HepG2 (cell line): ENCODE measurements around the gene DGAT2. TPM values are rescaled to one million over a fixed set of nuclear protein-coding genes. Genes with fewer than 3 reads are reported as not detected.

Source experiments
- CHCHD3 ChIP-seq: sonication (generic); formaldehyde crosslinking; IDR thresholded peaks from 2 replicates; pipeline ENCODE4 v1.8.0; 2022; ENCODE audit warnings: mild to moderate bottlenecking, missing genetic modification reagents, moderate library complexity
- ESRRA ChIP-seq: sonication (generic); formaldehyde crosslinking; IDR thresholded peaks from 2 replicates; pipeline ENCODE4 v1.5.1; 2020; ENCODE audit warnings: mild to moderate bottlenecking, low read depth, missing genetic modification reagents
- GFI1 ChIP-seq: sonication (generic); formaldehyde crosslinking; IDR thresholded peaks from 2 replicates; pipeline ENCODE4 v1.5.0; 2020; ENCODE audit warnings: missing genetic modification reagents, mild to moderate bottlenecking, borderline replicate concordance
- MBD4 ChIP-seq: IDR thresholded peaks from 2 replicates; pipeline ENCODE4 v1.6.1; 2012; ENCODE audit warnings: low read length, inconsistent platforms, borderline replicate concordance
- MXD1 ChIP-seq: sonication (generic); formaldehyde crosslinking; IDR thresholded peaks from 2 replicates; pipeline ENCODE4 v1.4.0; 2020; ENCODE audit warnings: mild to moderate bottlenecking, missing genetic modification reagents
- SCMH1 ChIP-seq: sonication (generic); formaldehyde crosslinking; IDR thresholded peaks from 2 replicates; pipeline ENCODE4 v1.9.0; 2021; ENCODE audit warnings: missing genetic modification reagents, mild to moderate bottlenecking, borderline replicate concordance
- SP5 ChIP-seq: IDR thresholded peaks from 2 replicates; pipeline ENCODE4 v1.6.1; 2016; ENCODE audit warnings: low read depth, borderline replicate concordance
- TAF15 ChIP-seq: fragments of 200-400 bp; formaldehyde crosslinking; IDR thresholded peaks from one replicate; pipeline ENCODE4 v1.6.1; 2018; ENCODE audit warnings: mild to moderate bottlenecking, low read depth, low read length; ENCODE audit not compliant: poor library complexity, severe bottlenecking
- TRIM24 ChIP-seq: sonication (generic); formaldehyde crosslinking; IDR thresholded peaks from 2 replicates; pipeline ENCODE4 v1.8.0; 2022; ENCODE audit warnings: mild to moderate bottlenecking, missing genetic modification reagents
- ZNF10 ChIP-seq: sonication (generic); formaldehyde crosslinking; IDR thresholded peaks from 2 replicates; pipeline ENCODE4 v1.4.0; 2020; ENCODE audit warnings: mild to moderate bottlenecking, low read depth, missing genetic modification reagents, borderline replicate concordance
- ZNF143 ChIP-seq: sonication (generic); formaldehyde crosslinking; IDR thresholded peaks from 2 replicates; pipeline ENCODE4 v1.4.0; 2020; ENCODE audit warnings: missing genetic modification reagents
- ZNF235 ChIP-seq: sonication (generic); formaldehyde crosslinking; IDR thresholded peaks from 2 replicates; pipeline ENCODE4 v1.8.1; 2023; ENCODE audit warnings: mild to moderate bottlenecking, missing genetic modification reagents, borderline replicate concordance
- ZNF552 ChIP-seq: sonication (generic); formaldehyde crosslinking; IDR thresholded peaks from 2 replicates; pipeline ENCODE4 v1.9.0; 2022; ENCODE audit warnings: missing genetic modification reagents, mild to moderate bottlenecking, borderline replicate concordance
- ZNF556 ChIP-seq: sonication (generic); formaldehyde crosslinking; IDR thresholded peaks from 2 replicates; pipeline ENCODE4 v1.4.0; 2020; ENCODE audit warnings: mild to moderate bottlenecking, missing genetic modification reagents, borderline replicate concordance
- ZNF607 ChIP-seq: sonication (generic); formaldehyde crosslinking; IDR thresholded peaks from 2 replicates; pipeline ENCODE4 v1.5.1; 2020; ENCODE audit warnings: missing genetic modification reagents, mild to moderate bottlenecking, borderline replicate concordance
- ZNF629 ChIP-seq: sonication (generic); formaldehyde crosslinking; conservative IDR thresholded peaks from 2 replicates; pipeline ENCODE4 v1.5.0; 2020; ENCODE audit warnings: missing genetic modification reagents
- ZNF839 ChIP-seq: sonication (generic); formaldehyde crosslinking; IDR thresholded peaks from 2 replicates; pipeline ENCODE4 v1.4.0; 2020; ENCODE audit warnings: missing genetic modification reagents, mild to moderate bottlenecking, borderline replicate concordance
- ZNF850 ChIP-seq: sonication (generic); formaldehyde crosslinking; conservative IDR thresholded peaks from 2 replicates; pipeline ENCODE4 v1.9.0; 2021; ENCODE audit warnings: mild to moderate bottlenecking, missing genetic modification reagents
- polyA plus RNA-seq, 8 experiments: library from polyadenylated mRNA; depleted of rRNA in 3 of 8; stranded (reverse) in 7 of 8; unstranded in 1 of 8; fragments of >200 nt; fragmentation: Illumina TruSeq in 4 of 8; extraction: Trizol in 4 of 8; gene quantifications; 2 replicates each; pipeline versions ENCODE4 v1.2.1 to v1.2.3, GENCODE V29; 2011 to 2016; ENCODE audit warnings: low read depth in 4 of 8, missing spikeins in 1 of 8, mixed read lengths in 1 of 8; ENCODE audit not compliant: insufficient read depth in 1 of 8
- total RNA-seq, 5 experiments: library from RNA; depleted of rRNA; stranded (reverse); fragments of >200 nt; fragmentation: Illumina TruSeq; extraction: Trizol; gene quantifications; 2 replicates each; pipeline ENCODE4 v1.2.3, GENCODE V29; 2016; ENCODE audit warnings: low read depth in 1 of 5
- TF ChIP-seq, protein P1 (sequence below): sonication (generic); formaldehyde crosslinking; IDR thresholded peaks from 2 replicates; pipeline ENCODE4 v1.5.0; 2020; ENCODE audit warnings: mild to moderate bottlenecking, missing genetic modification reagents
- TF ChIP-seq, protein P2 (sequence below): sonication (generic); formaldehyde crosslinking; IDR thresholded peaks from 2 replicates; pipeline ENCODE4 v1.4.0; 2020; ENCODE audit warnings: low read depth, mild to moderate bottlenecking, missing genetic modification reagents
- TF ChIP-seq, protein P3 (sequence below): sonication (generic); formaldehyde crosslinking; IDR thresholded peaks from 2 replicates; pipeline ENCODE4 v1.5.0; 2020; ENCODE audit warnings: missing genetic modification reagents
- TF ChIP-seq, protein P4 (sequence below): sonication (generic); formaldehyde crosslinking; IDR thresholded peaks from 2 replicates; pipeline ENCODE4 v1.4.0; 2020; ENCODE audit warnings: missing genetic modification reagents

Gene DGAT2
- total and polyA plus RNA-seq, 2 of the 13 experiments (the other 11 are each of a cell fraction or from before 2014, with no cell fraction given), result 39.0 to 65.6 TPM

- TF ChIP-seq TAF15 (no peak), ZNF629 (CRISPR knock-in tag) (no peak), ZNF850 (no peak), SCMH1 (CRISPR knock-in tag) (no peak), ZNF10 (CRISPR knock-in tag) (no peak), CHCHD3 (CRISPR knock-in tag) (no peak), ZNF607 (CRISPR knock-in tag) (no peak), ESRRA (no peak), TRIM24 (CRISPR knock-in tag) (no peak), ZNF143 (CRISPR knock-in tag) (no peak), ZNF839 (no peak), ZNF235 (CRISPR knock-in tag) (no peak), ZNF552 (CRISPR knock-in tag) (no peak), SP5 (CRISPR knock-in tag) (peak; percentile 78; the same call in 1 of the 2 replicates), MBD4 (no peak), MXD1 (CRISPR knock-in tag) (no peak), ZNF556 (CRISPR knock-in tag) (no peak), GFI1 (no peak)
- TF ChIP-seq, protein P1, sequence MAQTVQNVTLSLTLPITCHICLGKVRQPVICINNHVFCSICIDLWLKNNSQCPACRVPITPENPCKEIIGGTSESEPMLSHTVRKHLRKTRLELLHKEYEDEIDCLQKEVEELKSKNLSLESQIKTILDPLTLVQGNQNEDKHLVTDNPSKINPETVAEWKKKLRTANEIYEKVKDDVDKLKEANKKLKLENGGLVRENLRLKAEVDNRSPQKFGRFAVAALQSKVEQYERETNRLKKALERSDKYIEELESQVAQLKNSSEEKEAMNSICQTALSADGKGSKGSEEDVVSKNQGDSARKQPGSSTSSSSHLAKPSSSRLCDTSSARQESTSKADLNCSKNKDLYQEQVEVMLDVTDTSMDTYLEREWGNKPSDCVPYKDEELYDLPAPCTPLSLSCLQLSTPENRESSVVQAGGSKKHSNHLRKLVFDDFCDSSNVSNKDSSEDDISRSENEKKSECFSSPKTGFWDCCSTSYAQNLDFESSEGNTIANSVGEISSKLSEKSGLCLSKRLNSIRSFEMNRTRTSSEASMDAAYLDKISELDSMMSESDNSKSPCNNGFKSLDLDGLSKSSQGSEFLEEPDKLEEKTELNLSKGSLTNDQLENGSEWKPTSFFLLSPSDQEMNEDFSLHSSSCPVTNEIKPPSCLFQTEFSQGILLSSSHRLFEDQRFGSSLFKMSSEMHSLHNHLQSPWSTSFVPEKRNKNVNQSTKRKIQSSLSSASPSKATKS (CRISPR knock-in tag), result no peak
- TF ChIP-seq, protein P2, sequence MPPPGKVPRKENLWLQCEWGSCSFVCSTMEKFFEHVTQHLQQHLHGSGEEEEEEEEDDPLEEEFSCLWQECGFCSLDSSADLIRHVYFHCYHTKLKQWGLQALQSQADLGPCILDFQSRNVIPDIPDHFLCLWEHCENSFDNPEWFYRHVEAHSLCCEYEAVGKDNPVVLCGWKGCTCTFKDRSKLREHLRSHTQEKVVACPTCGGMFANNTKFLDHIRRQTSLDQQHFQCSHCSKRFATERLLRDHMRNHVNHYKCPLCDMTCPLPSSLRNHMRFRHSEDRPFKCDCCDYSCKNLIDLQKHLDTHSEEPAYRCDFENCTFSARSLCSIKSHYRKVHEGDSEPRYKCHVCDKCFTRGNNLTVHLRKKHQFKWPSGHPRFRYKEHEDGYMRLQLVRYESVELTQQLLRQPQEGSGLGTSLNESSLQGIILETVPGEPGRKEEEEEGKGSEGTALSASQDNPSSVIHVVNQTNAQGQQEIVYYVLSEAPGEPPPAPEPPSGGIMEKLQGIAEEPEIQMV, result no peak
- TF ChIP-seq, protein P3, sequence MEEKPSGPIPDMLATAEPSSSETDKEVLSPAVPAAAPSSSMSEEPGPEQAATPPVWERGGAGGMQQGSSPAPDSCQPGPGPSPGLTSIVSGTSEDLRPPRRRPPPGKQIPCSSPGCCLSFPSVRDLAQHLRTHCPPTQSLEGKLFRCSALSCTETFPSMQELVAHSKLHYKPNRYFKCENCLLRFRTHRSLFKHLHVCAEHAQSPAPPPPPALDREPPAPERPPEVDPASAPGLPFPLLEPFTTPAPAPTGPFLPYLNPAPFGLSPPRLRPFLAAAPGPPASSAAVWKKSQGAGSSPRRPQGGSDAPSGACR, result no peak
- TF ChIP-seq, protein P4, sequence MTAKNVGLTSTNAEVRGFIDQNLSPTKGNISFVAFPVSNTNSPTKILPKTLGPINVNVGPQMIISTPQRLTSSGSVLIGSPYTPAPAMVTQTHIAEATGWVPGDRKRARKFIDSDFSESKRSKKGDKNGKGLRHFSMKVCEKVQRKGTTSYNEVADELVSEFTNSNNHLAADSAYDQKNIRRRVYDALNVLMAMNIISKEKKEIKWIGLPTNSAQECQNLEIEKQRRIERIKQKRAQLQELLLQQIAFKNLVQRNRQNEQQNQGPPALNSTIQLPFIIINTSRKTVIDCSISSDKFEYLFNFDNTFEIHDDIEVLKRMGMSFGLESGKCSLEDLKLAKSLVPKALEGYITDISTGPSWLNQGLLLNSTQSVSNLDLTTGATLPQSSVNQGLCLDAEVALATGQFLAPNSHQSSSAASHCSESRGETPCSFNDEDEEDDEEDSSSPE (CRISPR knock-in tag), result peak; percentile 71
Observed at GRCh38 chr11:75814677-75815344, 46.2 kb downstream of the DGAT2 start, which contains the start of gene UVRAG (continued).
